ENCODE data around the gene LCLAT1. TPM values are rescaled to one million over a fixed set of nuclear protein-coding genes. Genes with fewer than 3 reads are reported as not detected.

LCLAT1 gene
- total RNA-seq, 1 donor from 2014 or later, result 13.0 TPM

- intact Hi-C loops (cut with DNase I), result no loop called here
- no peaks in the 10 kb centered on the region for H3K27me3 ChIP-seq (ENCODE audit: low read depth)
- H3K4me3 ChIP-seq, result no peak overlapping the region
- DNase-seq, result no peak
- TF ChIP-seq CTCF (IDR thresholded peaks at IDR 0.05), result no peak
- no peak for ATAC-seq
- H3K9me3 ChIP-seq, result peaks cover 11% of the 10 kb centered on the region
- no peak overlapping the region for H3K27ac ChIP-seq
- H3K4me1 ChIP-seq, result peaks cover 2% of the 10 kb centered on the region
- no peaks in the 10 kb centered on the region for H3K36me3 ChIP-seq
Observed at GRCh38 chr2:30499681-30500080, 52.6 kb downstream of the LCLAT1 start.

- Histone ChIP-seq H3K27me3 (ENCODE audit: low read depth) (no peaks in the 10 kb centered on the region), H3K4me1 (peaks cover 8% of the 10 kb centered on the region), H3K27ac (no peak overlapping the region), H3K36me3 (no peaks in the 10 kb centered on the region), H3K4me3 (no peak overlapping the region), H3K9me3 (peaks cover 11% of the 10 kb centered on the region)
- intact Hi-C loops (cut with DNase I), result no loop called here
- TF ChIP-seq CTCF (IDR thresholded peaks at IDR 0.05), result no peak
- ATAC-seq (no peak), DNase-seq (no peak)
Observed at GRCh38 chr2:30500699-30501098, 53.7 kb downstream of the LCLAT1 start.

- Histone ChIP-seq H3K4me3 (no peak overlapping the region), H3K27ac (no peak overlapping the region), H3K9me3 (peaks cover 11% of the 10 kb centered on the region), H3K4me1 (peaks cover 8% of the 10 kb centered on the region), H3K27me3 (ENCODE audit: low read depth) (no peaks in the 10 kb centered on the region), H3K36me3 (no peaks in the 10 kb centered on the region)
- intact Hi-C loops (cut with DNase I), result no loop called here
- ATAC-seq (no peak), DNase-seq (no peak)
- TF ChIP-seq CTCF (IDR thresholded peaks at IDR 0.05), result no peak
Observed at GRCh38 chr2:30502310-30502709, 55.3 kb downstream of the LCLAT1 start.

- Histone ChIP-seq H3K9me3 (peaks cover 8% of the 10 kb centered on the region), H3K36me3 (no peaks in the 10 kb centered on the region), H3K4me3 (no peak overlapping the region), H3K4me1 (peaks cover 8% of the 10 kb centered on the region), H3K27me3 (ENCODE audit: low read depth) (no peaks in the 10 kb centered on the region), H3K27ac (peak overlapping the region; percentile 19)
- DNase-seq (no peak), ATAC-seq (peak; percentile 62 to 74)
- intact Hi-C loops (cut with DNase I), result no loop called here
- TF ChIP-seq CTCF (IDR thresholded peaks at IDR 0.05), result peak; percentile 21
Observed at GRCh38 chr2:30503007-30503694, 56.1 kb downstream of the LCLAT1 start.

- Histone ChIP-seq H3K27ac (peak overlapping the region; percentile 19), H3K36me3 (no peaks in the 10 kb centered on the region), H3K27me3 (ENCODE audit: low read depth) (no peaks in the 10 kb centered on the region), H3K9me3 (peaks cover 6% of the 10 kb centered on the region), H3K4me1 (peaks cover 8% of the 10 kb centered on the region), H3K4me3 (no peak overlapping the region)
- intact Hi-C loops (cut with DNase I), result no loop called here
- peak; percentile 23 to 45 for ATAC-seq
- no peak for DNase-seq
- TF ChIP-seq CTCF (IDR thresholded peaks at IDR 0.05), result no peak
Observed at GRCh38 chr2:30503695-30504052, 56.6 kb downstream of the LCLAT1 start.
